ENCODE data around the gene CHSY3. TPM values are rescaled to one million over a fixed set of nuclear protein-coding genes. Genes with fewer than 3 reads are reported as not detected.

Gene CHSY3
- total RNA-seq, 2 donors from 2014 or later, result 1.2 to 2.0 TPM

DNA sequence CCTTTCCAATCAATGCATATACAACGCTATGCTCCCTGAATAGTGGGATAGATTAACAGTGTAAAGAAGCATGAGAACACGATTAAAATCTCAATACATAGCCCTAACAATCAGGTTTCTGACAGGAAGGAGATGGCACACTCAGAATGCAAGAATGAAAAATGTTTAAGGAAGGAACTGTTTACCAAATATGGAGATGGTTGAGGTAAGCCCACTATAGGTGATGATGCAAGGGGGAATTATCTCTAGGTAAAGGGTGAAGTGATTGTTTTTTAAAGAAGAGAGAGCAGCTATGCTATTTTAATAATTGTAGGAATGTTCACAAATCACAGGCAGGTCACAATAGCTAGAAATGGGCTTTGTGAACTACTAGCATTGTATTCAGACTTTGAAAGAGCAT, 302.4 kb downstream of the CHSY3 start:
- Mint-ChIP-seq H3K9me3 (no peaks in the 10 kb centered on the region), H3K4me3 (no peak overlapping the region), H3K27ac (no peak overlapping the region), H3K36me3 (ENCODE audit: low read depth) (no peaks in the 10 kb centered on the region), H3K4me1 (no peaks in the 10 kb centered on the region), H3K27me3 (ENCODE audit: insufficient read depth) (no peaks in the 10 kb centered on the region)
- Histone ChIP-seq H3K4me1 (ENCODE audit: control insufficient read depth, insufficient read depth, low read length) (no peaks in the 10 kb centered on the region), H3K36me3 (ENCODE audit: control insufficient read depth, insufficient read depth, low read length) (no peaks in the 10 kb centered on the region), H3K4me3 (ENCODE audit: low read length) (no peak overlapping the region), H3K9me3 (ENCODE audit: control insufficient read depth, low read length) (no peaks in the 10 kb centered on the region), H3K27ac (ENCODE audit: low read depth, low read length) (no peak overlapping the region), H3K27me3 (ENCODE audit: control insufficient read depth, insufficient read depth, low read length, poor library complexity, severe bottlenecking) (no peaks in the 10 kb centered on the region), H3K9ac (ENCODE audit: extremely low read depth, low read length, poor library complexity, severe bottlenecking) (no peak overlapping the region)
- TF ChIP-seq, protein P1, sequence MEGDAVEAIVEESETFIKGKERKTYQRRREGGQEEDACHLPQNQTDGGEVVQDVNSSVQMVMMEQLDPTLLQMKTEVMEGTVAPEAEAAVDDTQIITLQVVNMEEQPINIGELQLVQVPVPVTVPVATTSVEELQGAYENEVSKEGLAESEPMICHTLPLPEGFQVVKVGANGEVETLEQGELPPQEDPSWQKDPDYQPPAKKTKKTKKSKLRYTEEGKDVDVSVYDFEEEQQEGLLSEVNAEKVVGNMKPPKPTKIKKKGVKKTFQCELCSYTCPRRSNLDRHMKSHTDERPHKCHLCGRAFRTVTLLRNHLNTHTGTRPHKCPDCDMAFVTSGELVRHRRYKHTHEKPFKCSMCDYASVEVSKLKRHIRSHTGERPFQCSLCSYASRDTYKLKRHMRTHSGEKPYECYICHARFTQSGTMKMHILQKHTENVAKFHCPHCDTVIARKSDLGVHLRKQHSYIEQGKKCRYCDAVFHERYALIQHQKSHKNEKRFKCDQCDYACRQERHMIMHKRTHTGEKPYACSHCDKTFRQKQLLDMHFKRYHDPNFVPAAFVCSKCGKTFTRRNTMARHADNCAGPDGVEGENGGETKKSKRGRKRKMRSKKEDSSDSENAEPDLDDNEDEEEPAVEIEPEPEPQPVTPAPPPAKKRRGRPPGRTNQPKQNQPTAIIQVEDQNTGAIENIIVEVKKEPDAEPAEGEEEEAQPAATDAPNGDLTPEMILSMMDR (conservative IDR thresholded peaks at IDR 0.05), result no peak
- WGBS, 2 experiments (ENCODE audit: insufficient coverage in 1 of 2, insufficient read length in 1 of 2), result 84 to 92% methylated on average over 2 of the region's 2 CpGs
- no peak for DNase-seq

DNA sequence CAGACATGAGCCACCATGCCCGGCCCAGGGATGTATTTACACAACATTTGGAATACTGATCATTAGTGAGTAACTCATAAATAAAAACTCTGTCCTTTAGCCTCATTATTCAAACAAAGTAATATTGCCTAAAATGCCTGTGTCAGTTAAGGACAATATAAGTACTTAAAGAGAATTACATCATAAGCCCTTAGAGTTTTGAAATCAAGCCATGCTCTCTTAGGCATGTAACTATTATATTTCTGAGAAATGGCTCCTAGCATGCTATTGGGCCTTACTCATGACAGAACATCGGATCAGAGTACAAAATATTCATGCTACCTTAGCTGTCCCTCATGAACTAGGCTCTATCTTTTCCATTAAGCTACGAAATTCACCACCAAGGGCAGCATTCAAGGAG, 309.3 kb downstream of the CHSY3 start:
- Histone ChIP-seq H3K9ac (ENCODE audit: extremely low read depth, low read length, poor library complexity, severe bottlenecking) (no peak overlapping the region), H3K27me3 (ENCODE audit: control insufficient read depth, insufficient read depth, low read length, poor library complexity, severe bottlenecking) (no peaks in the 10 kb centered on the region), H3K36me3 (ENCODE audit: control insufficient read depth, insufficient read depth, low read length) (no peaks in the 10 kb centered on the region), H3K9me3 (ENCODE audit: control insufficient read depth, low read length) (no peaks in the 10 kb centered on the region), H3K4me3 (ENCODE audit: low read length) (no peak overlapping the region), H3K27ac (ENCODE audit: low read depth, low read length) (no peak overlapping the region), H3K4me1 (ENCODE audit: control insufficient read depth, insufficient read depth, low read length) (peaks cover 2% of the 10 kb centered on the region)
- 80 to 90% methylated on average over 1 to 3 of the region's 3 CpGs for WGBS, 2 experiments (ENCODE audit: insufficient coverage in 1 of 2, insufficient read length in 1 of 2)
- TF ChIP-seq, protein P1 (conservative IDR thresholded peaks at IDR 0.05), result no peak
- Mint-ChIP-seq H3K36me3 (ENCODE audit: low read depth) (no peaks in the 10 kb centered on the region), H3K9me3 (no peaks in the 10 kb centered on the region), H3K4me1 (peaks cover 10% of the 10 kb centered on the region), H3K4me3 (no peak overlapping the region), H3K27me3 (ENCODE audit: insufficient read depth) (no peaks in the 10 kb centered on the region), H3K27ac (no peak overlapping the region)
- DNase-seq, result no peak

DNA sequence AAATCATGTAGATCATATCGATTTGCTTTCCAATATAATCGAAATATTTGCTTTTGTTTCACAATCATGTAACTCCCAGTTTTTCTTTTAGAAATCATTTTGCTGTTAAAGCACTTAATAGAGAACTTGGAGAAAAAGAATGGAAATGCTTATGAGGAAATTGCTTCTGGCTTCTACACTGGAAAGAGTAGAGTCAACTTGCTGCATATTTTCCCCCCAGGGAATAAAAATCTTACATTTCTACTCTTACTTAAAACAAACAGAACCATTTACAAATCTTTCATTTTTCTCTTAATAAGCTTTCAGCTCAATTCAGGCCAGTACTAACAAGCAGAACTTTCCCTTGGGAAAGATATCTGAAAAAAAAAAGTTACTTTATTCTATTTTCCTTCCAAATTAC, 312.0 kb downstream of the CHSY3 start:
- no peaks in the 10 kb centered on the region for H3K27me3 ChIP-seq (ENCODE audit: control insufficient read depth, insufficient read depth, low read length, poor library complexity, severe bottlenecking)
- Mint-ChIP-seq H3K9me3 (no peaks in the 10 kb centered on the region), H3K36me3 (ENCODE audit: low read depth) (no peaks in the 10 kb centered on the region), H3K4me1 (peaks cover 10% of the 10 kb centered on the region), H3K27ac (no peak overlapping the region), H3K4me3 (no peak overlapping the region), H3K27me3 (ENCODE audit: insufficient read depth) (no peaks in the 10 kb centered on the region)
- TF ChIP-seq, protein P1 (conservative IDR thresholded peaks at IDR 0.05), result no peak
- no peak for DNase-seq
- 97 to 100% methylated on average over 1 to 2 of the region's 2 CpGs for WGBS, 2 experiments (ENCODE audit: insufficient coverage in 1 of 2, insufficient read length in 1 of 2)
- no peaks in the 10 kb centered on the region for H3K9me3 ChIP-seq (ENCODE audit: control insufficient read depth, low read length)
- H3K36me3 ChIP-seq (ENCODE audit: control insufficient read depth, insufficient read depth, low read length), result no peaks in the 10 kb centered on the region
- H3K4me3 ChIP-seq (ENCODE audit: low read length), result no peak overlapping the region
- peaks cover 2% of the 10 kb centered on the region for H3K4me1 ChIP-seq (ENCODE audit: control insufficient read depth, insufficient read depth, low read length)
- H3K9ac ChIP-seq (ENCODE audit: extremely low read depth, low read length, poor library complexity, severe bottlenecking), result no peak overlapping the region
- no peak overlapping the region for H3K27ac ChIP-seq (ENCODE audit: low read depth, low read length)

Data from endodermal cell (in vitro differentiated cells).